Cardiac septum (tissue), 1 donor: Measurements from ENCODE around the gene FAM9C. TPM values are rescaled to one million over a fixed set of nuclear protein-coding genes. Genes with fewer than 3 reads are reported as not detected.

Experiments used
- DNase-seq: peaks from one replicate; pipeline ENCODE4 v3.0.0-alpha.2; 2020; ENCODE audit warnings: low spot score
- intact Hi-C: fragments of 100-400 bp; cut with DNase I; formaldehyde crosslinking; loops from one replicate; pipeline ENCODE4 v1.14.0; 2022
- total RNA-seq: library from RNA; stranded (reverse); fragmentation: NEBNext Ultra II Directional; extraction: Animal tissue kit (Norgen Biotek cat#: 25700); gene quantifications from one replicate; pipeline ENCODE4 v1.2.1, GENCODE V29; 2021
- donor health status: DM: no; HTN: no; CAD: no.

FAM9C gene
- total RNA-seq, 1 donor from 2014 or later: not detected

- intact Hi-C loops: no loop called here
- DNase-seq: no peak
Measured at GRCh38 chrX:12992544-12993118, 51.8 kb downstream of the FAM9C start.

DNA sequence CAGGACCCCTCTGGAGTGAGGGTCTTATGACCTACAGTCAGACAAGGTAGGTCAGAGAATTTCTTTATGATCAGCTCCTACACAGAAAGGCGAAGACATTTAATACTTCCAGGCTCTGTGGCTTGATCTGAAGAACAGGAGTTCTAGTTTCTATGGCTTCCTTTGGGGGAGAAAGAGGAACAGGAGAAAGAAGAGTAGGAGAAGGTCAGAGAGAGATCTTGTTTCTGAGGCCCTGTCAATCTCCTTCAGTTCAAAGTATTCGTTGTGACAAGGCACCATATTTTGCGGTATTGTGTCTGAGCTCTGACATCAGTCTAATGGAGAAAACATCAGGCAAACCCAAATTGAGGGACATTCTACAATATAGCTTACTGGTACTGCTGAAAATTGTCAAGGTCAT, 52.8 kb downstream of the FAM9C start:
- intact Hi-C loops: no loop called here
- no peak for DNase-seq

DNA sequence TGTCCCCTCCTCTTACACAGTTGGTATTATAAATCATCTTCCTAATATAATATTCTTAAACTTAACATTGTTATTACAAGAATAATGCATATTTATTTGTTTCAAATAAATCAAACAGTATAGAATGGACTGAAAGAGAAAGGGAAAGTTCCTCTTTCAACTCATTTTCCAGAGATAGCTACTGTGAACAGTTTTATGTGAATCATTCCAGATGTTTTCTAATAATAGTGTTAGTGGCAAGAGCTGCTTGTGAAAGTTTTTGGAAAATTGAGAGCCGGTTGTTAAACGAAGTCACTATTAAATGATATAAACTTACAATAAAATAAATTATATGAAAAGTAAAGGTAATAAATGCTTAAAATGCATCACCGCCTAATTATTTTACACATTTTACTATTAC, 55.0 kb downstream of the FAM9C start:
- intact Hi-C loops: no loop called here
- DNase-seq: no peak

DNA sequence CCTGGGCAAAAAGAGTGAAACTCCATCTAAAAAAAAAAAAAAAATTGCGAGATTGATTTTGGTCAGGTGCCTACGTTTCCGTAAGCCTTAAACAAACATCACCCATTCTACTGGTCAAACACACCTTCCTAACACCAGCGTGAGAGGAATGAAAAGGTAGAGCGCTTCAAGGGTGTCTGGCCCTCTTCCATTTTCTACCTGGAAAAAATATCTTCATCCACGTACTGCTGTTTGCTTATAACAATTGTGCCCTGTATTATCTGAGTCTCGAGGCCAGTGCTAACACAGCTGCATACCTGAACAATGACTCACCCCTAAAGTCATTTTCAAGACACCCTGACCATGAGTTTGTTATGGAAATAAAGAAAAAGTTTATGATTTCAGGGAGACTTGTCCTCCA, 55.6 kb downstream of the FAM9C start:
- intact Hi-C loops: no loop called here

DNA sequence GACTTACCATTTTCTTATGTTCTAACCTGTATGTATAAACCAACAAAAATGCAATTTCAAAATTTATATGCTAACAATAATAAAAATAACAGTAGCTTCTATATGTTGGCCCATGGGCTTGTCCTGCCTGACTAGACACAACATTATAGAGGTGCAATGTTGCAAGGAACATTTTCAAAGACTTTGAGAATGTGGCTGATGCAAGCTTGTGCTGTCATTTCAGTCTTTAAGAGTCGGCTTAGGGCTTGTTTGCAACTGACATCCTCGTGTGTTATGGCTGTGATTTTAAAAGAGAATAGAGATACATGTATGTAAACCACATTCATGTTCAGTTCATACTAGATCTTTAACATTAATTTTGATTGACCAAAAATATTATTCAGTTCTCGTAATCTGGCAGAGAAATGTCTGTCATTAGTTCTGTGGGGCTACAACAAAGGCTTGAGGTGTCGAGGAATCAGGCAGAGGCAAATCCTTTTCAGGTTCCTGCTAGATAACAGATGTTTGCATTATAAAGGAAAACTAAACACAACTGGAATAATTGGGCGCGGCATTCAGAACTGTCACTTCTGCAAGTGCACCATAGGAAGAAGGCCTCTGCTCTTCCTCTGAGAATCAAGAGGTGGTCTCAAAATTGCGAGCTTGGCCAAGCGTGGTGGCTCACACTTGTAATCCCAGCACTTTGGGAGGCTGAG, 56.4 kb downstream of the FAM9C start:
- intact Hi-C loops: no loop called here
- DNase-seq: no peak

More for the DNA sequence above, 55.6 kb downstream of the FAM9C start:
- DNase-seq: no peak

- DNase-seq: no peak
- intact Hi-C loops: no loop called here
Measured at GRCh38 chrX:12987340-12987739, 57.1 kb downstream of the FAM9C start.

DNA sequence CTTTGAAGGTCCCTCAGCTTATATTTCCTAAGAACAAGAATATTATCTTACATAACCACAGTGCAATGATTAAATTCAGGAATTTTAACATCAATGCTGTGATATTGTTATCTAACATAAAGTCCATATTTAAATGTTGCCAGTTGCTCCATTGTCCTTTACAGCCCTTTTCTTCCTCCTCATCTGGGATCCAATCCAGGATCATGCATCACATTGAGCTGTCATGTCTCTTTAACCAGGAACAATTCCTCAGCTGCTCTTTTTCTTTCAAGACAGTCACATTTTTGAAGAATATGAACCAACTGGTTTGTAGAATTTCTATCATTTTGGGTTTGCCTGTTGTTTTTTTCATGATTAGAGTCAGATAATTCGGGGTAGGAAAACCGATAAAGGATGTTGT, 57.5 kb downstream of the FAM9C start:
- intact Hi-C loops: no loop called here
- DNase-seq: no peak

- intact Hi-C loops: no loop called here
- DNase-seq: no peak
Measured at GRCh38 chrX:12986164-12986779, 58.1 kb downstream of the FAM9C start.

Other genes starting within 250 kb of the FAM9C start
- 0.92 TPM for gene TLR7, start 177.5 kb downstream of the FAM9C start, total RNA-seq
- 0.65 TPM for gene TLR8, start 138.0 kb downstream of the FAM9C start, total RNA-seq
- gene TMSB4X, start 69.5 kb downstream of the FAM9C start, total RNA-seq: 921 TPM